Activated CD4-positive, CD25-positive, alpha-beta regulatory T cell (primary cell): ENCODE results near the gene ETV1.

ENCODE experiments used
- DNase-seq, 4 experiments: peaks; one replicate each; lab custom pipeline; 2025; lab: John Stamatoyannopoulos, UW

The ETV1 gene

GRCh38 chr7:13989126-13989948 lies at the start of gene ETV1:
Gene ETV1 (minus strand): TSS chr7:13989666. CDS start chr7:13989052, 614 bp downstream.
- no peak for DNase-seq

- no peak for DNase-seq
These were observed 34.9 kb upstream of the ETV1 start for GRCh38 chr7:14024406-14024805.

- no peak for DNase-seq
These were observed 34.4 kb upstream of the ETV1 start for GRCh38 chr7:14023838-14024237.

GRCh38 chr7:14023342-14023741 lies 33.9 kb upstream of the ETV1 start:
- DNase-seq, result no peak

GRCh38 chr7:14021069-14021468 lies 31.6 kb upstream of the ETV1 start:
- DNase-seq, result no peak

- DNase-seq, result no peak
These were observed 31.0 kb upstream of the ETV1 start for GRCh38 chr7:14020339-14020900.

- DNase-seq, result no peak
These were observed 29.3 kb upstream of the ETV1 start for GRCh38 chr7:14018751-14019150.

GRCh38 chr7:14016950-14017349 lies 27.5 kb upstream of the ETV1 start:
- no peak for DNase-seq

- DNase-seq, result no peak
These were observed 24.4 kb upstream of the ETV1 start for GRCh38 chr7:14013898-14014297.

GRCh38 chr7:14009453-14010418 lies 20.3 kb upstream of the ETV1 start:
- DNase-seq, result no peak

GRCh38 chr7:14001139-14001538 lies 11.7 kb upstream of the ETV1 start:
- DNase-seq, result no peak

- no peak for DNase-seq
These were observed 10.8 kb upstream of the ETV1 start for GRCh38 chr7:14000247-14000646.

GRCh38 chr7:13998866-13999265 lies 9.4 kb upstream of the ETV1 start:
- no peak for DNase-seq

GRCh38 chr7:13992596-13992964 lies 3.1 kb upstream of the ETV1 start:
- no peak for DNase-seq

- DNase-seq, result no peak
These were observed 2.5 kb upstream of the ETV1 start for GRCh38 chr7:13991791-13992595.

- DNase-seq, result no peak
These were observed 1.7 kb upstream of the ETV1 start for GRCh38 chr7:13990984-13991790.

- DNase-seq, result no peak
These were observed 985 bp upstream of the ETV1 start for GRCh38 chr7:13990319-13990983.

GRCh38 chr7:13989949-13990305 lies 461 bp upstream of the ETV1 start:
- DNase-seq, result no peak

GRCh38 chr7:13988731-13989125 lies 738 bp downstream of the ETV1 start:
- DNase-seq, result no peak

- DNase-seq, result no peak
These were observed 1.4 kb downstream of the ETV1 start for GRCh38 chr7:13988065-13988464.
